ENCODE measurements around the gene PLEKHA6.

Gene PLEKHA6

DNA sequence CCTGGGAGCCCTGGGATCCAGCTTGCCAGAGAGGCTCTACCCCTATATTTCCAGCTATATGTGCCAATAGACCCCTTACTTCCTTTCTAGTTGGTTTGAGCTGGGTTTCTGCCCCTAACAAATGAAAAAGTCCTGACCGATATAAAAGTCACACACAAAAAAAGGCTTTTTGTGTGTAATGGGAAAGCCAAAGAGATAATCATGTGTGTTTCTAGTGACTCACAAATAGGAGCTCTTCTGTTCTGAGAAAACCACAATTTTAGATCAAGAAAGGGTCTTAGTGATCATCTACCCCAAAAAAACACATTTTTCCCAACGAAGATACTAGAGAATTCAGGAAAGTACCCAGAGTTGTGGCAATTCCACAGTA, 23.0 kb upstream of the PLEKHA6 start:
- no peak for DNase-seq

DNA sequence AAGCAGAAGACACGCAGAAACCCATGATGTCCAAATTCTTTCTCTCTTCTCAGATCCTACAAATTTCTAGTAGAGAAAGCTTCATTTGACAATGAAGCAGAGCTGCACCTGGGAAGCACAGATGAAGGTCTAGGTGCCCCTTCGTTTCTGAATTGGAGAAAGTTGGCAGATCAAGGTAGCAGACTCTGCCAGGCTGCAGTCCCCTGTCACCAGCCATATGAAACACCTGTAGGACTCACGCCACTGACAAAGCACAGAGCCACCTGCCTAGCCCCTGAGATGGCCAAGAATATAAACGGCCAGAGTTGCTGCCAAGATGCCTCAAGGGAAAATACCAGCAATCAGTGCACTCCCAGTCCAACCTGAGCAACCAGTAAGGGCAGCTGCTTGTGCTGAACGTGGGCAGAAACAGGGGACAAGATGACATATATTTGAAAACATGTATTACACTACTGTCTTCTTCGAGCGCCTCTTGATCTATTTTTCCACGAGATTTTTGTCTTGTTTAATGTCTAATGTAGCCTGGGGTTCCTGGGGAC, 20.6 kb upstream of the PLEKHA6 start:
- DNase-seq: no peak

DNA sequence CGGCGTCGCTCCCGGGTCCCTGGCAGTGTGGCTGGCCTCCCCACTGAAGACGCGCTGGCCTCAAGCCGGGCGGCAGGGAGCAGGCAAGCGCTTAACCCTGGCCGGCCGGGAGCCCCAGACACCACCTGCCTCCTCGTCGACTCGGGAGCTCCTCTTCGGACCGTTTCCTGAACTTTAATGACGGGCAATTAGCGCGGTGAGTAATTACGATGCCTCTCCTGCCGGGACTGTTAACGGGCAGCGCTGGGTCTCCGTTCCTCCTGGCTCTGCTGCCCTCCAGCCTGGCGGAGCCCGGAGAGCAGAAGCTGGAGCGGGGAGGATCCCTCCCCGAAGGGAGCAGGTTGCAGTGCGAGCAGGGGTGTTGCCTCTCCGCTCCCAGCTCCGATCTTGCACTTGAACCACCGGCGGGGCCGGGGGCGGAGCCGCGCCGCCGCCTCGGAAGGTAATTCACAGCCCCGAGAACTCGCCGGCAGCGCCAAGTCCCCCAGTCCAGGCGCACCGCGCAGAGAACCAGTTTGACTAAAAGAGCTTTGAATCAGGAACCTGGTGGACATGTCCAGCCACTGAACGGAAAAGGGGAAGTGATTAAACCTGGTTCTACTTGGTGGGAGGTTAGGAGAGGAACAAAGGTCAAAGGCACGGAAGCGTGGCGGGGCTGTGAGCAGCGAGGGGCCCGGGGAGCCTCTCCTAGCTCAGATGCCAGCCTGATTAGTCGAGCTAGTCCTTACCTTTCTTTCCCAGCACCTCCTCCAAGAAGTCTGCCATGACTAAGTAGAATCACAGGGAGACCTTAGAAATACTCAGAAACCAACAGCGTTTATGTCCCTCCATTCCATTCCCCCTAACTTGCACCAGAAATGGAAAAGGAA, 18.3 kb upstream of the PLEKHA6 start:
- peak; percentile 89 for DNase-seq

DNA sequence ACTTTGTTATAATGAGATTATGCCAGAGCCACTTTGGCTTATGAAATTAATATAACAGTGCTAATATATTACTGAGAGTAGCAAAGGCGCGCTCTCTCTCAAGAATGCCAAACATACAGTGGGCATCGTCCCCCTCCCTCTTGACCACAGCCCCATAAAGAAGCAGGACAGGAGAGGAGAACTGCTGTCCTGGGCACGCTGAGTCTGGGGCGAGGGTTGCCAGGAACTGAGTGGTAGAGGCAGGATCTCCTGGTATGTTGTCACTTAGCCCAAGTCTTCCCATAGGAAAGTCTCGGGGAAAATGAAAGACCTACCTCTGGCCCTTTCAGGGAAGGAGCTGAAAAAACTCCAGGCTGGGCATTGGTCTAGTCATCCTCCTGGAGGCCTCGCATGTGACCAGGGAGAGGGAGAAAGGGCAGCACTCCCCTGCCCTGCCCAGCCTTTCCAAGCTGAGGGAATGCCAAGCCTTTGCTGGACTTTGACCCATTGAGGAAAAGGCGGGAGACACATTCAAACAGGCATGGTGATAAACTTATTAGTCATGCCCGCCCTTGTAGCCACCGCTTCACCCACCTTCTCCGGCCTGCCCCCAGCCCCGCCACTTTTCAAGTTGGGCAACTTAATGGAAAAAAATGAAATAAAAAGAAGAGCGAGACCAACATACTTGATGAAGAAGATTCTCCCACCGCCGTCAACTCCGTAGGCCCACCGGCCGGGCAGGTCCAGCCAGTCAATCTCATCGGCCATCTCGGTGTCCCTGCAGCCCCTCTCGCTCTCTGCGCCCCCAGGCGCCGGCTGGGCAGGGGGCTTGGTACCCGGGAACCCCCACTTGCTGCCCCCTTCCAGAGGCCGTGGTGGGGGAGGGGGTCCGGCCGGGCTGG, 17.4 kb upstream of the PLEKHA6 start:
- peak; percentile 90 for DNase-seq

DNA sequence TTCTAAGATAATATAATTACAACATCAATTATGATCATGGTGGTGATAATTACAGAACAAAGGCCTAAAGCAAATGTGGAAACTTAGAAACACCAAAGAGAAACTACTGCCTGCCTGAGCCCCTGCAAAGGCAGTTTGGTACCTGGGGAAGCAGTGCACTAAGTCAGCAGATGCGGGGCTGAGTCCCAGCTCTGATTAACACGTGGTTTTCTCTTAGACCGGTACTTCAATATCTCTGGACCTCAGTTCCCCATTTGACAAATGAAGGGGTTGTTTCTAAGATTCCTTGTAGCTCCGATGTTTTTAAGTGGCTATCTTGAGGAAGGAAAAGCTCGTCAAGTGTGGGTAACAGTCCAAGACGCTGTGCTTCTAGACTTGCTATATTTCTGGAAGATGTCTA, 16.7 kb upstream of the PLEKHA6 start:
- DNase-seq: no peak

DNA sequence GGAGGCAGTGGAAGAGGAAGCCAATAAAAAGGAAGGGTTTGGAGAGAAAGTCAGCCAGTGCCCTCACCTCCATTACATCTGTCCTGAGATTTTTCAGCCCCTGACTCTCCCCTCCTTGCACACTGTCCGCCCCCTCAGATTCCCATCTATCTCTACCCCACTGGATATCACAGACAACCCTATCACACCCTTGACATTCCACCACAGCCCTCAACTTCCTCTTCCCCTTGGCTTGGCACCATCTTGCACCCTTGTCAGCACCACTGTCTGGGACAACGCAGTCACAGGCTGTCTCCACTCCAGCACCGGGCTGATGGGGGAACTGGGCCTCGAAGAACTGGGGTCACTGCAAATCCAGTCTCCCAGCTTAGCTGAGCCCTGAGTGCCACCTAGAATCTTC, 14.2 kb upstream of the PLEKHA6 start:
- DNase-seq: no peak

DNA sequence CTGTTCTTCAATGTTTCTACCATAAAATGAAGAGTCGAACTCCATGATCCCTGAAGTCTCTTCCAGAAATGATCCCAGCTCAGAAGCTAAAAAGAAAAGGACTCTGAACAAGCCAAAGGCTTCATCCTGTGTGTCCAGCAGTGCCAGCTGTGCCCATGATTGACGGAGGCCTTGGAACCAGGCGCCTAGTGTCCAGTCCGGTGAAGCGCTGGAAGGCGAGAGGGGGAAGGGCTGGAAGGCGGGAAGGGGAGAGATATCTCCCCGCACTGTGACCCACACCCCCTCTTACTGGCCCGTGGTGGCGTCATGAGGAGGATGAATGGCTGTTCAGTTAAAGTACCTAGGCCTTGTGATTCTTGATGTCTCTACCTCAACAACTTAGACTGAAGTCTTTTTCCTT, 10.4 kb upstream of the PLEKHA6 start:
- DNase-seq: no peak

DNA sequence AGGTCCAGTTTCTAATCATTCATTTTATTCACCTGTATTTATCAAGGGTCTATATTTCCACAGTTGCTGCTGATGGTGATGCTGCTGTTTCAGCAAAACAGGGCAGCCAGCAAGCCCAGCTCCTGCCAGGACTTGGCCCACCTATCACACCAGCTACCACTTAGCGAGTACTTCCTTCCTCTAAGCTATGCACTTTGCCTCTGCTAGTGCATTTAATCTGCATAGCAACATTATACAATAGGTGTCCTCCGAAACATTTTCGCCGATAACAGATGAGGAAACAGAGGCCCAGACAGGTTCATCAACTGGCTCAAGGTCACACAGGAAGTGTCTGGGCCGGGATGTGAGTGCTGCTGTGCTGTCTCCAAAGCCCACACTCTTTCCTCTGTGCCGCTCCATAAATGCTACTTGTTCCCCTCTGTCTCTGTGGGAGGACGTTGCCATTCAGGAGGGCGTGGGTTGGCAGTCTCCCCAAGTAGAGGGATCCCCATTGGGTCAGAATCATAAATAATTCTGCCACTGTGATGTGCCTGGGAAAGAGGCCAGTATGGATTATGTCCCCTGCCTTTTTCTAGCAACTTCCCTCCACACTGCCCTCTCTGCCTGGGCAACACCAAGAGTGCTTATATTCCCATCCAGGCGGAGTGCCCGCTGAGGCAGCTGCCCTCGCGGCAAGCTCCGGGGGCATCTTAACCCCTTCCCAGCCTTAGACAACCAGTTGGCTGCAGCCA, 9.4 kb upstream of the PLEKHA6 start:
- no peak for DNase-seq

DNA sequence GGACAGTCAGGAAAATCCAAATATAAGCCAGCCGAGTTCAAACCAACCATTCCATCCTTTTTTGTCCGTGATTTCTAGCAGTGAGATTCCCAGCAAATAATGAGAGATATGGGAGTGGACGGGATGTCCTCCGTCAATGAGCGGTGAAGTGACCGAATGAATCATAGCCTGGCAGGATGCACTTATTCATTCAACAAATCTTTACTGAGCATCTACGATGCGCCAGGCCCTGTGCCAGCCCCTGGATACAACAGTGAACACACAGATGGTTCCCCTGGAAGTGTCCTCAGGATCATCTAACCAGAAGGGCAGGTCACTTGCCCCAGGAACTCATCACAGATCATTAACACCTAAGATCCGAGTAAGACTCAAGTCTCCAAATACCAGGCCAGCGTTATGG, 8.2 kb upstream of the PLEKHA6 start:
- DNase-seq: no peak

DNA sequence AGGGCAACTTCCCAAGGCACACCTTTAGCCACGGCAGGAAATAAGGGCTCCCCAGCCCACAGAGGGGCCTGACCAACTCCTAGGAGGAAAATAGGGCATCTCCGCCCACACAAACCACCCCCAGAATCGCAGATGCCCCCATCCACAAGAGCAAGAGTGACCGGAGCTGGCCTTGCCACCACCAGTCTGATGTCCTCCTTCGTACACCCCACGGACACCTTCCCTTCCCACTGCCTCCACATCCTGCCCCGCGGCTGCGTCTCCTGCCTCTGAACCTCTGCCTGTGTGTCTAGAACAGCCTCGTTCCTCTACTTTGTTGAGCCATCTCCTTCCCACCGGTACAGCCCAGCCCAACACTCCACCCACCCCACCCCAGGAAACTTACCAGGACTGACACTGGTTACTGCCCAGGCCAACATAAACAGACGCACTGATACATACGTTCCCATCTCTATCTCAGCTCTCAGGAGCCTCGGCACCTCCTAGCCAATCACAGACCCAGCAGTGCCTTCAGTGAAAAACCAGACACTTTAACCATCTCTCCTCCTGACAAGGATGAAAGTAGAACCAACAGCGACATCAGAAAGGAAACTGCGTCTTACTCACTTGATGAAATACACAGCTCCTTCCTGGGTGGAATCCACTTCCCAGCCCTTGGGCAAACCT, 7.6 kb upstream of the PLEKHA6 start:
- DNase-seq: no peak

DNA sequence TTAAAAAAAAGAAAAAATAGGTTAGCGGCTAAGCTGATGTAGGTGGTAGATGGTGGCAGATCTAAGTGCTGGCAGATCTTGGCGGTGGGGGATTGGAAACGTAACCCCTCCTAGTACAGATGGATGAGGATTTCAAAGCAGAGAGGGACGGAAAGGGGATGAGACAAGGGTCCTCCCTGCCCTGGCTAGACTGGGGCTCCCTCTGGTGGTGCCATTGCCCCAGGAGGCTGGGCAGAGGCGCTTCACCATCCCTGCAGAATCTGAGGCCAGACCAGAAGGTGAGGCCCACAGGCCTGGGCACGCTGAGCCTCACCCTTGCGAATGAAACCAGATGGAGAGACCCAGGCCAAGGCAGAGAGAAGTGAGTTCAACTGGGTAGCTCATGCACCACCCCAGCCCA, 7.0 kb upstream of the PLEKHA6 start:
- peak; percentile 42 for DNase-seq

DNA sequence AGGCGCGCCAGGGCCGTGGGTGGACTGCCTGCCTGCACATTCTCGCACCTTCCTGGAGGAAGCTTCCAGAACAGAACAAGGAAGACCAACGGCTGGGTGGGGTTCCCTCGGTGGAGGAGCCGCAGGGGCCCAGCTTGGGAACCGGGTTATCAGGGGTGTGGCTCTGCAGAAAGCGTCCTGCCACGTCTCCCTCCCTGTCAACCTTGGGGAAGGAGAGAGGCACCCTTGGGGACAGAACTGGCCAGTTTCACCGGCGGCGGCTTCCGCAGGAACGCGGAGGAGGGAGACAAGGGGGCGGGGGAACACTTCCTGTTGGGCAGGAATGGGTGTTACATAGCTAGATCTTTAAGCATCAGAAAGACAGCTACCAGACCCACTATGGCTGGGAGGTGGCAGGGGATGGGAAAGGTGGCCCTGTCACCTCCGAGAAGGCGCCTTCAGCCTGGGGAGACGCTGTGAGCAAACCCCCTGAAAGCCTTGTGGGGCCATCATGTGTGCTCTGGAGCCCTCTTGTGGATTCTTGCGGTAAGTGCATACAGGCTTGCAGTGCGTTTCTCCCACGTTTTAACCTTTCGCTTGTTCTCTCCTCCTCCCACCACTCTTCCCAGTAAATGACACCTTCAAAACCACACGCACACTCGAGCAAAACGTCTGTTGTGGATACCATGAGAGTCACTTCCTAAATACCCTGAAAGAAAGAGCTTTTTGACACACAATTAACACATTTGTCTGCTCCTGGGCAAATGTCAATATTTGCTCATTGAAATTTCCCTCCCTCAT, 3.8 kb upstream of the PLEKHA6 start:
- DNase-seq: peak; percentile 91

DNA sequence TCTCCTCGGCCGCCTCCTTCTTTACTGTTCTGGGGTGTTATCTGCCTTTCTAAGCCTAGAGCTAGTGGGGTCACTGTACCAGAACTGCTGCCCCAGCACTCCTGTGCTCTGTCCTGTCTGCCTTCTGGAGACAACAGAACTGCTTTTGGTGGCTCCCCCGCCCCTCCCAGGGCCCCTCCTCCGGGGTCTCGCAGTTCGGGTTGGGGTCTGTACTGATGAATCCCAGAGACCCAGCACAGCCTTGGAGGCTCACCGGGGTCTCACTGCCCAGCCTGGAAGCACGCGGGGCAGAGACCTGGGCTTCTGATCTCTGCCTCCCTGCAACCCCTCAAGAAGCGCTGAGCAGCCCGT, 3.2 kb upstream of the PLEKHA6 start:
- no peak for DNase-seq

DNA sequence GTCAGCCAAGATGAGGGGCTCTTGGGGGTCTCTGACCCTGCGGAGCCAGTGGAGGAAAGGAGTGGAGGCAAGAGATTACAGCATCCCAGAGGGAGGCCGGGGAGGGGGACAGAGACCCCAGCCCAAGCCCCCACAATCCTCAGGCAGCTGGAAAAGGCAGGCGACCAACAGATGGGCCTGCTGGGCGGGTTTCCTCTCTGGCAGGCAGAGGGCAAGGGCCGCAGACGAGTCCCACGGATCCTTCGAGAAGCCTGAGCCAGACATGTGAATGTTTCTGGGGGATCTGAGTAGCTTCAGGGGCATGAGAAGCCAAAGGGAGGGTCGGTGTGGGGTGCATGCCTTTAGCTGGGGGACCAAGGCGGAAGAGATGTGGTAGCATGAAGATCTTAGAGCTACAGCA, 2.1 kb upstream of the PLEKHA6 start:
- DNase-seq: no peak

DNA sequence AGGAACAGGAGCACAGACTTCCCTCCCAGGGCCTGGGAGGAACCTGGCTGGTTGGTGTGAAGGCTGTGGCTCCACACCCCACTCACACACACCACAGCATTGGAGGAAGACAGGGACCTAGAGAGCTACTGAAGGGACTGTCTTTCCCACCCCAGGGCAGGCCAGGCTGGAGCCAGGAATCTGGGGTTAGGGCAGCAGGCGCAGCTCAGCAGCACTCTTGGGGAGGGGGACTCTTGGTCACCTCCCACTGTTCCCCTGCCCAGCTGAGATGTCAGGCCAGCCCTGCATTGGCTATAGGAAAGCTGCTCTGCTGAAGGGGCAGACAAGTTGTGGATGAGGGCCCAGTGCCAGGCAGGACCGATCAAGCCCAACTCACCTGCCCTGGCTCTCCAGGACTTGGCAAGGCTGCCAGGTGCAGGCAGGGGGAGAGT, 1.6 kb upstream of the PLEKHA6 start:
- DNase-seq: no peak

DNA sequence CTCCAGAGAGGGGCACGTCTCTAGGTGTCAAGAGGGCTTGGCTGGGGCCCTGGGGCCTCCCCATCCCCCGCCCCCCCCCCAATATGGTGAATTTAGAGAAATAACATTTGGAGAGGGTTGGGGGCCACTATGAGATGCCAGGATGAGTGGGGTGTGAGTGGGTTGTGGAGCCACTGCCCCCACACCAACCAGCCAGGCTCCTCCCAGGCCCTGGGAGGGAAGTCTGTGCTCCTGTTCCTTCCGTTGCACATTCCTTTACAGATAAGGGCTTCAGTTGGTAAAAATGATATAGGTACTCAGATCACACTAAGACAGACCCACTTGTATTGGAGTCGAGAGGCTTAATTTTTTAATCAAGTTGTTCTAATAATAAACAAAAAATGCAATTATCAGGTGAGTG, 585 bp upstream of the PLEKHA6 start:
- no peak for DNase-seq

DNA sequence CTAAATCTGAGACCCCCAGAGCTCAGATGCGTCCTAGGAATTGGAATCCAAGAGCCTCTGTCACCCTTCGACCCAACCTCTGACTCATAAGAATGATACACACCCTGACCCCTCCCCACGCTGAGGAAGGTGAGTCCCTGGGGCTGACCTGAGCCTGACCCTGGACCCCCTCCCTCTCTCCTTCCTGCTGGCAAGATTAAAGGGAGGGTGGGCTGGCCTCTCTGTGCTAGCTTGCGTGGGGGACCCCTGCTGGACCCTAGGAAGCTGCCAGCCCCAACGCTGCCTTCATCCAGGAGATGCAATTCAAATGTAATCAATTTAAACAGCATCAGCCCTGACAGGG, 627 bp downstream of the PLEKHA6 start:
- no peak for DNase-seq

DNA sequence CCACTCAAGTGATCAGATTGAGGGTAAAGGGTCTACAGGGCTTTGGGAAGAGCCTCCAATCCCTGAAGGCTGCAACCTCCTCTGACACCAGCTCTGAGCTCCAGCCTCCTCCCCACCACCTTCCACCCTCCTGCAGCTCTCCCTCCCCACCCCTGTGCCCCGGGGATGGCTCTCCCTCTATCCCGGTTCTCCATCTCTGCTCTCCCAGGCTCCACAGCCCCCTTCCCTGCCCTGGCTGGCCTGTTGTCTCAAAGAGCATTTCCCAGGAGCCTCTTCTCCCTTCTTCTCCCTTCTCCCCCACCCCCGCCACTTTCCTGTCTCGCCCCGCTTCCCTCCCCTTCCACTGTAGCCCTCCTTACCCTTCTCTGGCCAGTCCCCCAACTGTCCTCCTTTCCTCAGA, 1.1 kb downstream of the PLEKHA6 start:
- no peak for DNase-seq

DNA sequence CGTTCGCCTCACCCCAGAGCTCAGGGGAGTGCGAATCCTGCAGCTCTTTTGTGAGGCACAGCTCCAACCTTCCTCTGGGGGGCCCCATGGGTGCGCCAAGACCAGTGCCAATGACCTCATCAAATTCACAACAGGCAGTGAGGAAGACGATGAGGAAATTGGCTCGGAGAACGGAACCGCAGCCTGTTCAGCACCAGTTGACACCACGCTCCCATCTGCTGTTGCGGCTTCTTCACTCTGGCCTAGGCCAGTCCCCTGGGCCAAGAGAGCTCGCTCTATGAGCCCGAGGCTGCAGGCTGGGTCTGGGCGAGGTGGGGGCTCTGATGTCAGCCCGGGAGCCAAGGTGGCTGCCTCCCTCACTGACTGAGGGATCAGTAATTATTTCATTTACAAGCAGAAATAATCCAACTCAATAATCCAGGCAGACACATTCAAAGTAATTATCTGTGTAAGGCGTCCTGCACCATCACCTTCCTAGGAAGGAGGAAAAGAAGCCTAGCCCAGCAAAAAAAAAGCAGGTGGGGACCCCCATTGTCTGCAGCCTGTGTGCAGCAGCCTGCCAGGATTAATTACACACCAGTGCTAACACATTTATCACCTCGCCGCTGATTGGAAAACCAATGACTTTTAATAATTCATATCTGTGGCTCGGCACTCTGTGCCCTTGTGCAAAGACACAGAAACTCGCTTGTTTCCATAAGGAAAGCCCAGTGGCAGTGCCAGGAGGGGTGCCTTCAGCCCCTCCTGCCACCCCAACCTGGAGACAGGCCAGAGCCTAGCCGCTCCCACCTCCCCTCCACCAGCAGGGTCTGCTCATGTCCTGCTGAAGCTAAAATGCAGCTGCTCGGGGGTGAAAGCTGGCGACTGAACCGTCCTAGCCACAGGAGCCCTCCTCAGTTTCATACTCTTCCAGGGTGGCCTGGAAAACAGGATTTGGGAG, 1.9 kb downstream of the PLEKHA6 start:
- no peak for DNase-seq

DNA sequence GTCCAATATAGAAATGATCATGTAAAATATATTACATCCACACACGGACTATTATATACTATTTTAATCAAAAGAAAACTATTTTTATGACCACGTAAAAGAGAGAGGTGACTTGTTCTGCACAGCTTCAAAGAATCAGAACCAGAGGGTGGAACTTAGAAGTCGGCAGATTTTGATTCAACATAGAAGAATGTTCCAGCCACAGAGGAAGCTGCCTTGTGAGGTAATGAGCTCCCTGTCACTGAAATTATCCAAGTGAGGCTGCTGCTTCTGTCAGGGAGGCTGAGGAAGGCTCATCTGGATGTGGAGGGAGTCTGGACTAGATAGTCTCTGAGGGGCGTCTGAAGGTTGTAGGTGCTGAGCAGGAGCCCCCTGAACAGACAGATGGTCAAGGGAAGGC, 2.7 kb downstream of the PLEKHA6 start:
- no peak for DNase-seq

DNA sequence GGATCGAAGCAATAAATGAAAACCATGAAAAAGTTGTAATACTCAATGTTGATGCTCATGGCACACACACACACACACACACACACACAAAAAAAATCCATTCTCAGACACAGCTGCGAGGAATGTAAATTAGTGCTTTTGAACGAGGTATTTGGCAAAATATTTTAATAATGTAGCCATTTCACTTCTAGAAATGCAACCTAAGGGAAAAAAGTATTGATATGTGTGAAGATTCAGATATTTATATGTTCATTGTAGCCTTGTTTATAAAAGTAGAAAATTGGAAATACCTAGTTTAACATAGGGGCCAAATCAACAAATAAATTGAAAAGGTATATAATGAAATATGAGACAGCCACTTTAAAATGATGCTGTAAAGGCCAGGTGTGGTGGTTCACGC, 3.8 kb downstream of the PLEKHA6 start:
- DNase-seq: no peak

Data from DMS53 (cell line).